GM18867 (cell line): Measurements from ENCODE around the gene MED13L.

Source experiments
- ATAC-seq: cut with Tn5 transposase; IDR thresholded peaks from one replicate; pipeline ENCODE4 v1.9.1; 2021; ENCODE audit warnings: mild to moderate bottlenecking, moderate library complexity; ENCODE audit not compliant: unreplicated experiment

The MED13L gene

DNA sequence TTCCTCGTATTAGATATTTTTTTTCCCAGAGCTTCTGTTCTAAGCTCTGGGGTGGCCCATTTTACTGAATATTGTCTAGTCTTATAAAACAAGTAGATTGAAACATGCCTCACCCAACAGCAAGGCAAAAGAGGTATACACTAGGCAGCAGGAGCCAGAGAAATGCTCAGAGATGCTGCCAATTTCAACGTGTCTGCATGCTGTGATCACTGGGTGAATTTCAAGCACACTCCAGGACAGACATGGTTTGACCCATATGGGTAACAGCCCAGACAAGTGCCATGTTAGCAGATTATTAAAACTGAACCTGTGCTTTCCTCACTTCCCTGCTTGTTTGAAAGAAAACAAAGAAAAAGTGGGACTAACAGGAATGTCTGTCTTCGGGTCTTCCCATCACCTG is 321.3 kb downstream of the MED13L start:
- ATAC-seq = no peak

DNA sequence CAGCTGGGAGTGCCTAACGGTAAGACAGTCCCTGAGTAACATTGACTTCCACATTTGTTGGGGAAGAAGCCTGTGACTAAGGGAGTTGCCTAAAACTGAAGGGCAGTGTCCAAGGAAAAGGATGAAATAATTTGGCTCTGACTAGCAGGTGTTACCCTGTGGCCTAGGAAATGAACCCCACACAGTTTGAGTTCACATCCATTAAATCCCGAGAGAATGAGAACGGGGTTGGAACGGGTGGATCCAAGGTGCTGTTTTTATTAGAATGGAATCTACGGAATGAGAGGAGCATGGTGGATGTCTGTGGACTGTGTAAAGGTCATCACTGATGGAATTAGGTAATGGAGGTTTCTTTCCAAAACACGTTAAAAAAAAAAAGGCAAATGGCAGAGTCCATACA is 324.0 kb downstream of the MED13L start:
- ATAC-seq = no peak

DNA sequence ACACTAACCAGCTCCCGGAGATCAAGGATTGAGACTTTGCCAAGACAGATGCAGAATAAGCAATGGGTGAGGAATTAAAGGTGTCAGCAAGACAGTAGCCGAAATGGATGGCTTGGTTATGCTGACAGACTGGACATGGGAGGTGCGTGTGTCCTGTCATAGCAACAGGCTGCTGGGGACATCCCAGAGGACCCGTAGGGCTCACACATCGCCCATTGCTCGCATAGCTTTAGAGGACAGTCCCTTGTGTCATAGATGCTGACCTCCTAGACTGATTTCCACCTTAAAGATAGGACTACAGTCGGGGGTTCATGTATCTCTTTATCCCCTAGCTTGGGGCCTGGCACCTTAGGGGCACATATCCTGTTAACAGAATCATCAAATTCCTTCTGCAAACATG is 324.5 kb downstream of the MED13L start:
- ATAC-seq = no peak

DNA sequence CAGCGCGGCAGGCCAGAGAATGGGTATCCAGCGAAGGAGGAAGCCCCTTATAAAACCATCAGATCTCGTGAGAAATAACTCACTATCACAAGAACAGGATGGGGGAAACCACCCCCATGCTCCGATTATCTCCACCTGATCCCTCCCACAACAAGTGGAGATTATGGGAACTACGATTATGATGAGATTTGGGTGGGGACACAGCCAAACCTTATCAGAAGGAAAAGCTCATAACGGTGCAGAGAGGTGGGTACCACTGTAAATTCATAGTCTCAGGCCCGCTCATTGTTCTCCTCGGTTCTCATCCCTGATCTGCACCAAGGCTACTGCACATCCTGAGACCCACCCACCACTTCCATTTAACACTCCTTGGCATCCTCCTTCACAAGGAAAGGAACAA is 326.5 kb downstream of the MED13L start:
- ATAC-seq = no peak

DNA sequence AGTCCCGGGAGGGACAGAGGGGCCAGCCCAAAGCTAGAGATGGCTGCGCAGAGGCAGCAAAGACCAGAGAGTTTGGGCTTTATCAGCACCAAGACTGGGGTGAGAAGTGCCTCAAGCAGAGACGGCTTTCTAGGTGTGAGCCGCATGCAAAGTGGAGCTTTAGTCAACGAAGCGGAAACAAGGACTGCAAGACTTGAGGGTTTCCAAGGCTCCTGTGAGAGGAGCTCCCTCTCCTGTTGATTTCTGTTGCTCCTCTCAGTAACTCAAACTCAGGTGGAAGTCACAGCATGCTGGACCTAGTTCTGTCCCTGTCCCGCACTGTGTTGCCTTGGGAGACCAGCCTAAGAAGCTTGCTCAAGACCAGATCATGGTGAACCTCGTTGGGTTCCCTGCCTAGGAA is 327.8 kb downstream of the MED13L start:
- ATAC-seq = no peak

DNA sequence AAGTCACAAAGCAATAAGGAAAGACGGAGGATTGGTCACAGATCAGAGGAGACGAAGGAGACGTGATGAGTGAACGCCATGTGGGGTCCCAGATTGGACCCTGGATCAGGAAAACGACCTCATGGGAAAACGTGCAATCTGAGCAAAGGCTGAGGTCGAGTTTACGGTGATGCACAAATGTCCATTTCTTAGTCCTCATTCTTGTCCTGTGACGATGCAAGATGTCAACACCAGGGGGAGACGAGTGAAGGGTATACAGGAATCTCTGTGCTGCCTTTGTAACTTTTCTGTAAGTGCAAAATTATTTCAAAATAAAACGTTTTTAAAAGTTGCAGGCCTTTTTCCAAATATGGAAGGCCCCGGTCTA is 329.8 kb downstream of the MED13L start:
- ATAC-seq = no peak

DNA sequence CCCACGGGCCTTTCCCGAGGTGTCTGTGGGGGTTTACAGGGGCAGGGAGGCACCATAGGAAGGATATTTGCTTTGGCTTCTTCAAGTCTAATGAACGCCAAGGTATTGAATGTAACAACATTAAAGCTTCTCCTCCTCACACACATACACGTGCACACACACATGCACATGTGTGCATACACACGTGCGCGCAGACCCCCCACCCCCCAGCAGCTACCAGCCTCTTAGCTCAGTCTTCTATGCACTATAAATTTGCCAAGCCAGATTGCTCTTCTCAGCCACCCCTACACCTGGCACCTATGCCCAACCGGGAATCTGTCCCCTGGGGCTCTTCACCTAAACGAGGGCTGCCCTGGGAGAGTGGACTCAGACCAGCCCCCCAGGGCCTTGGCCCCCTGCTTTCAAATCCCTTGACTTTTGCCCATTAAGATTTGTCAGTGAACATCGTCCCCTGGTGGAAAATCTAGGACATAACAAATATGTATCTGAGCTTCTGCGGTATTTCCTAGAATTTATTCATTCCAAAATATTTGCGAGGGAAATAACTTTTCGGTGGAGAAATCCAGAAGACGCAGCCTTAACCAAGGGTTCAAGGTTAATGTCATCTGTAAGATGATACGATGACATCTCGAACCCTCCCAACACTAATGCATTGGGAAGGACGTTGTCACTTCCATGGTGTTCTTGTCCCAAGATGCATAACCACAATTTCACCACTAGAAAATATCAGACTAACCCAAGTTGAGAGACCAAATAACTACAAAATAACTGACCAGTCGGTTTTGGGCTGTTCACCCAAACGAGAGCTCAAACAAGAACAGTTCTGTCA is 330.4 kb downstream of the MED13L start:
- no peak for ATAC-seq

DNA sequence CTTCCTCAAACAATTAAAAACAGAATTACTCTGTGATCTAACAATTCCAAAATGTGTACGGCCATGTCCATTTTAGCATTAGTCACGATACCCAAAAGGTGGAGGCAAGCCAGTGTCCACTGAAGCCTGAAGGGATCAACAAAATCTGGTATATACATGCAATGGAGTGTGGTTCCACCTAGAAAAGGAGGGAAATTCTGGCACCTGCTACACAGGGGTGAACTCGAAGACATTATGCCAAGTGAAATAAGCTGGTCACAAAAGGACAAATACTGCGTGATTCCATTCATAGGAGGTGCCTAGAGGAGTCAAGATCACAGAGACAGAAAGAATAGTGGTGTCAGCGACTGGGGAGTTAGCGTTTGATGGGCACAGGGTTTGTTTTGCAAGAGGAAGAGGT is 331.4 kb downstream of the MED13L start:
- ATAC-seq = no peak

DNA sequence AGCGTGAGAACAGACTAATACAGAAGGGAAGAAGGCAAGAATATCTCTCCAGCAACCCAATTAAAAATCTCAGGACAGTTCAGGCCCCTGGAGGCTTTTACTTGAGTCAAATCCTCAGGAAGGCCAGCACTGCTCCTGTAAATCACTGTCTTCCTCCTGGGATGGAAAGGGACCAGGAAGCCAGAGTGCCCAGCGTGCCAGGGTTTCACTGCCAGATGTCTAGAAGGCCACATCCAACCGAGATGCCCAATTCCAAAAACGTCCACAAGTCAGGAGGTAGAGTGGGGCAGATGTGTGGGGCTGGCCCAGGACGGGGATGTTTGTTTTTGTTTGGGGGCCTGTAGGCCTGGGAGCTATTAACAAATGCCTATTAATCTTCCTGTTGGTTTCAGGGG is 332.0 kb downstream of the MED13L start:
- no peak for ATAC-seq

DNA sequence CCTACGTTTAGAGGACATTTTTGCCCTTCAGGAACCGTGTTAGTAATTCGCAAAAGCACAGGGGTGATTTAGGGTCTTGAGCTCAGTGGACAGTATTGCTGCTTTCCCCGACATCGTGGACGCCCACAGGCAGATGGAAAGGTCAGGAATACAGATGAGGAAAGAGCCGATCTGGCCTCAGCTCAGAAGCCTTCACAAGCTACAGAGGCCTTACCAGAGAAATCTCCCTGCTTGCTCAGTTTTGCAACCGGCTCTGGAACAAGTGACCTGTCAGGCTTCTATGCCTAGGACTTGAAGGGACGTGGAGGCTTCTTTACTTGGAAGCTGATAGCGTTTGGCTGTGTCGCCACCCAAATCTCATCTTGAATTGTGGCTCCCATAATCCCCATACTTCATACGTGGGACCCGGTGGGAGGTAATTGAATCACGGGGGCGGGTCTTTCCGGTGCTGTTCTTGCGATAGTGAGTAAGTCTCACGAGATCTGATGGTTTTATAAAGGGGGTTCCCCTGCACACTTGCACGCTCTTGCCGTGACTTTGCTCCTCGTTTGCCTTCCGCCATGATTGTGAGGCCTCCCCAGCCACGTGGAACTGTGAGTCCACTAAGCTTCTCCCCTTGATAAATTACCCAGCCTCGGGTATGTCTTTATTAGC is 332.5 kb downstream of the MED13L start:
- ATAC-seq = no peak

DNA sequence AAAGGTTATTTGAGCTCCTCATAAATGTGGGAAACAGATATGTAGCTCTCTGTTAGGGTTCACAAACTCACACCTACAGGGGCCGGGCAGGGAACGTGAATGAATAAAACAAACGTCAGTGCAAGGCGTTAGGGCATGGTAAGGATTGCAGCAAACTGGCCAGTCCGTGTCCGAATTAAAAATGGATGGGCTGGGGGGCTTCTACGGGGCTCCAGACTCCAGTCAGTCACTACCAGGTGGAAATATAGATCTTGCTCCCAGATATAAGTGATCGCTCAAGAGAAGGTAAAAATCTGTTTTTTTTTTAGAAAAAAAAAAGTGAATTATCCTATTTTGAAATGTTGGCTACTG is 333.1 kb downstream of the MED13L start:
- no peak for ATAC-seq

DNA sequence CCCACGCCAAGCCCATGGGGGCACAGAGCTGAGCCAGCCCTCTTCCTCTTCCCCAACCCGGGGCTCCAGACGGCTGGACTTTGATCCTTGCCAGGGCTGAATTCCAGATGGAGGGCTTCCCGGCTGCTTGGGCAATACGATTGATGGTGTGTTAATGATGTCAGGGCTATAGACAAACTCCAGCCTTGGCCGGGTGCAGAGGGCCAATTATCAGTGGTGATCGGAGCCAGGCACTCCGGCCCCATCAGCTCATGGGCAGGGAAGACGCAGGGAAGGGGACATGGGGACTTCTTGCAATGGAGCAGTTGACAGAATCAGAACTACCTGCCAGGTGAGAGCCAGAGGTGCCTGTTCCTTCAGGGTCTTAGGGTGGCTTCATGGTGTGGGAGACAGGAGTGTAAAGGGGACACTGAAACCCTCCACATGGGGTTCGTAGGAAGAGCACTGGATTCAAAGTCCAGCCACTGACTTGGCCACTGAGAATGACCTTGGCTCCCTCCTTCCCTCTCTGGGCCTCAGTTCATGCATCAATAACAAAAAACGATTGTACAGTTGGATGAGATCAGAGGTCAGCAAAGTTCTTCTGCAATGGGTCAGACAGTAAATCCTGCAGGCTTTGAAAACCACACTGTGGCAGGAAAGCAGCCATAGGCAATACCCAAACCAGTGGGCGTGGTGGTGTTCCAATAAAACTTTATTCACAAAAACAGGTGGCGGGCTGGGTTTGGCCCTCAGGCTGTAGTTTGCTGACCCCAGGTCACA is 333.7 kb downstream of the MED13L start:
- no peak for ATAC-seq

DNA sequence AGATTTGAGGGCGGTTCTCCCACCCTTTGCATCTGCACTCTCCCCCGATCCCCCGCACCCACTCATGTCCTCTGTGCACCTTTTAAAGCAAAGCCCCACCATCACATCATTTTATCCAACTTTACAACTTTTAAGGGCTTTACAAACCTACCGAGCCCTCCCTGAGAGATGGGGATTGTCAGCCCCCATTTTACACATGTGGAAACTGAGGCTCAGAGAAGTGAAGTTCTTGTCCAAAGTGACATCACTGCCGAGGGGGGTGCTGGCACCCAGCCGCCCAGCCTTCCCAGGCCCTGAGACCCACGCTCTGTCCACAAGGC is 334.2 kb downstream of the MED13L start:
- ATAC-seq = no peak

DNA sequence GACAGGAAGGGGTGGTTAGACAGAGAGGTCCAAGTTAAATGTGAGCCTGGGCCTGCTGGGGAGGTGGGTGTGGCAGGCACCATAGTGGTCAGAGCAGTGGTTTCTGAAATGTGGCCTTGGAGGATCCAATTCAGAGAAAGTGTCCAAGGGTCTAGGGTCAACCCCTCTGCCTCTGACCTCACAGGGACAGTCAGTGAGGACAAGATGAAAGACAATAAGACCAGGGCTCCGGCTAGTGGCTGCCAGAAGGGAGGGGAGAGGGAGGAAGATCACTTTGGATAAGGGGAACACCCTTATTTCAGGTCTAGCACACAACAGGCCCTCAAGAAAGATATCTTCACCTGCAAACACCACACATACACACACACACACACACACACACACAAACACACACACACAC is 335.1 kb downstream of the MED13L start:
- no peak for ATAC-seq

DNA sequence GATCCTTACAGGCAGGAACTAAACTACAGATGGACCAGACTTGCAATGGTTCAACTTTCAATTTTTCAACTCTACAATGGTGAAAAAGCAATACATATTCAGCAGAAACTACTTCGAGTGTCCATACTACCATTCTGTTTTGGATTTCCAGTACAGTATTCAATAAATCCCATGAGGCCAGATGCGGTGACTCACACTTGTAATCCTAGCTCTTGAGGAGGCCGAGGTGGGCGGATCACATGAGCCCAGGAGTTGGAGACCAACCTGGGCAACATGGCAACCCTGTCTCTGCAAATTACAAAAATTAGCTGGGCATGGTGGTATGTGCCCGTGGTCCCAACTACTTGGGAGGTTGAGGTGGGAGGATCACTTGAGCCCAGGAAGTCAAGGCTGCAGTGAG is 336.1 kb downstream of the MED13L start:
- ATAC-seq = no peak

DNA sequence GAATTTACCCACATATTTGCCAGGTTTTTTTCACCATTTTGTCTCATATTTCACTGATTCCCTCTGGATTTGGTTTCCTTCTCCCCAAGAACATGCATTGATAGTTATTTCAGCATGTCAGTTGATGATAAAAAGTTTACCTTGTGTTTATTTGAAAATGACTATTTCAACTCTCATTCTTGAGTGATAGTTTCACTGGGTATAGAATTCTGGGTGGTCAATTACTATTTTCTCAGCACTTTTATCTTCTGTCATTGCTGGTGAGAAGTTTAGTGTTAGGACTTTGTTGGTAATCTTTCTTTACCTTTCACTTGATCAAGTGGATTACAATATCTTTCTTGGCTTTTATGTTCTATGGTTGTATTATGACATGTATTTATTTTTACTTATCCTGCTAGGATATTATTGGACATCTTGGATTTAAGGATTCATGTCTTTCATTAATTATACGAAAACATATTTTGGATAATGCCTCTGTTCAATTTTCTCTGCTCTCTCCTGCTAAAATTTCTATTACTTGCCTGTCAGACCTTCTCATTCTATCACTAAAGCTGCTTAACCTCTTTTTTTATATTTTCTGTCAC is 338.6 kb downstream of the MED13L start:
- no peak for ATAC-seq

DNA sequence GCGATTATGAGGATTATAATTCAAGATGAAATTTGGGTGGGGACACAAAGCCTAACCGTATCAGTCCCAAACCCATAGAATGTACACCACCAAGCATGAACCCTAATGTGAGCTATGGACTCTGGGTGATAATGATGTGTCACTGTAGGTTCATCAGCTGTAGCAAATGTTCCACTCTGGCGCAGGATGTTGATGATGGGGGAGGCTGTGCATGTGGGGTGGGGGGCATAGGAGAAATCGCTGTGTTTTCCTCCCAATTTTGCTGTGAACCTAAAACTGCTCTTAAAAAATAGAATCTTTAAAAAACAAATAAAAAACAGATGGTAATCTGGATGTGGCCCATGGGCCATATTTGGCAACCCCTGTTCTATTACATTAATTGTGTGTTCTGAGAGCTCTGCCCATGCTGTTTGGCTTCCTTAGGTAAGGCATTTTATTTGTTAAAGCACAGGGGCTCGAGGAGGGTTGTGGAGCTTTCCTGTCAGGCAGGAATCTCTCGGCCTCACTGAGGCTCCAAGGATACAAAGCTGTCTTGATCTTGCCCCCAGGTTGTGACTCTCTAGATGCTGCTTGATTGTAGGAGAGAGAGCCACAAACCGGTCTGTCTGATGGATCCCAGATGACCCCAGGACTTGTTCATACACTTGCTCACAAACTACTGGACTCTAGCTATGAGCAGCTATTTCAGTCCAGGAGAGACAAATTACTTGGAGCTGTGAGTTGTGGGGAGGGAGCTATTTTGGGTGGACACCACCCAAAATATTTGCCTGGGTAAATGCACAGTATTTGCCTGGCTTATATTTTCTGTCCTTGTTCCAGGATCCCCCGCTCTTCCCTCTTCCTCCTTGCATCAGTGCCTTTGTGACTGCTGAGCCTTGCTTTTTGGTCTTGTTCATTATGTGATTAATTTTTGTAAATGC is 340.2 kb downstream of the MED13L start:
- ATAC-seq = no peak

DNA sequence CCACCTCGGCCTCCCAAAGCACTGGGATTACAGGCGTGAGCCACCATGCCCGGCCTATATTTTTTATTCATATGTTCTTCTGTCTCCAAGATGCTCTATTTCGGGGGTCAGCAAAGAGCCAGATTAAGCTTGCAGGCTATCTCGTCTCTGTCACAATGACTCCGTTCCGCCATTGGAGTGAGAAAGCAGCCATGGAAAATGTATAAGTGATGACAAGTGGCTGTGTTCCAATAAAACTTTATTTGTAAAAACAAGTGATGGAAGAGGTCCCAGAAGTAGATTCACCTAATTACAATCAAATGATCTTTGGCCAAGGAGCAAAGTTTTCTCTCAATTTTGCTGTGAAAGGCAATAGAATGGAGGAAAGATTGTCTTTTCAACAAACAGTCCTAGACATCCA is 342.6 kb downstream of the MED13L start:
- no peak for ATAC-seq

DNA sequence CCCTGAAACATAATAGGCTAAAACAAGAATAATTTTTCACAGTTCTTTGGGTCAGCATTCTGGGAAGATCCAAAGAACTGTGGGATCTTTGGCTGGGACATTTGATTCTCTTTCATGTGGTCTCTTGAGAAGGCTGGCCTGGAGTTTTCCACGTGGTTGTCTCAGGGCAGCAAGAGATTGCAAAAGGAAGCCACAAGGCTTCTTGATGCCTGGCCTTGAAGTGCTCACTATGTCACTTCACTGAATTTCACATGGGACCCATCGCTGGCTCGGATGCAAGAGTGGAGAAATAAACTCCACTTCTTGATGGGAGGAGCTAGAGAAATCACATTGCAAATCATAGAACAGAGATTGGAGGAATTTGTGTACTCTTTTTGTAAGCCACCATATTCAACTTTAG is 343.4 kb downstream of the MED13L start:
- ATAC-seq = no peak

DNA sequence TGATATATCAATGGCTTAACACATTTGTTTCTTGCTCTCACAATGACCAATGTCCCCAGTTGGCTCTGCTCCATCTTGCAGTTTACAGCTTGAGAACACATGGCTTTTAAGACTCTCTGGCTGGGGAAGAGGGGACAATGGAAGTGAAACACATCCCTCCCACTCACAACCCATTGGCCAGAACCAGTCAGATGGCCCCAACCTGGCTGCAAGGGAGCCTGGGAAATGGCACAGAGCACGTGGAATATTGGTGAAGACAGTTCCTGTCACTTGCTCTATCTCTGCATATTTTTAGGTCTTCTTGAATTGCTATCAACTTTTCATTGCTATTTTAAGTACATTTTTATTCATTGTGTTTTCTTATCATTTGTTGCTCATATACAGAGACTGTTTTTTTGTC is 345.4 kb downstream of the MED13L start:
- no peak for ATAC-seq

DNA sequence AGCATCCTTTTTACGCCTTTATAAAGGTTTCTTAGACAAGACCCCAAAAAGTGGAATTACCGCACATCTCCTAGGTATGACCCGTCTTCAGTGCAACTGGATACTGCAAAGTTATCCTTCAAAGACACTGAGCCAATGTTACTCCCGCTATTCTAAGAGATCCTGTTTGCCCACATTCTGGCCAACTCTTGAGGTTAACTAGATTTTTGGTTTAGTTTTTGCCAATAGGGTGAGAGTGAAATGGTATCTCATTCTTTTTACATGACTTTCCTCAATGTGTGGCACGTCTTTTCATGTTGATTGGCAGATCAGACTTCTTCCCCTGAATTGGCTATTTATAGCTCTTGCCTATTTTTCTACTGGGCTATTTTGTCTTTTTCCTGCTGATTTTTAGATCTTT is 347.2 kb downstream of the MED13L start:
- no peak for ATAC-seq
